ENCODE measurements around the gene PROM1.
A peak's percentile ranks its signal among the peaks of the same experiment; 100 is the strongest.

Gene PROM1

DNA sequence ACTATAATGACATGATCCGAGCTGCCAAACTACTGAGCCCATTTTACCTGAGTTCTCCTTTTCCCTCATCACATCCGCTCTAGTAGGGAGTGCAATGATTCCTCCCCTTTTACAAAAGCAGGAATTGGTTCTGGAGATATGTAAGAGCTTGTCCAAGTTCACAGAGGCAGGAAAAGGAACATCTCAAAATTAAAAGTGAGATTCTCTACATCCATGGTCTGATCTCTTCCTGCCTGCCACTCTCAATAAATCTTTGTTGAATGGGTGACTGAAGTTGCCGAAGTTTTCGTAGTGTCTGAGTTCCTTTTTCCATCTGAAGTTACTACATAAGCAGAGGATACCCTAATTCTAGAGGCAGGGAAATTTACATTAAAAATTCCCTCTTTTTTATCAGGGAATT, 145.2 kb downstream of the PROM1 start, which contains the start of gene FGFBP1:
FGFBP1 (minus strand) TSS at position 101 of the 400 bp plus-strand sequence. CDS start 2,108 bp downstream, outside the sequence.
- no peak for DNase-seq

DNA sequence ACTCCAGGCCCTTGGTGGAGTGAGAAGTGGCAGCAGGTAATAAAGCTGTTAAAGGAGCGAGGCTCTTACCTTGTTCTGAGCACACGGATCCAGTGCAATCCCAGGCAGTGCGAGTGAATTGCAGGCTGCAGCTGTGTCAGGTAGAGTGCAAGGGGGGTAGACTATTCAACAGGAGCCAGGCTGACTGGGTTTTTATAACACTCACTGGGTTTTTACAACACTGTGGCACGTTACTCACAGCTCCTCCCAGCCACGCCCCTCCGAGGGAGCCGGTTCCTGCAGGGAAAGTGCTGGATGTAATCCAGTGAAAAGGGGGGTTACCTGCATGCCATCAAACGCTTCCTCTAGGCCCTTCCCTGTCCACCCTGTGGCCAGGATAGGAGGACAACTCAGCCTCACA, 145.6 kb downstream of the PROM1 start:
- DNase-seq: no peak

DNA sequence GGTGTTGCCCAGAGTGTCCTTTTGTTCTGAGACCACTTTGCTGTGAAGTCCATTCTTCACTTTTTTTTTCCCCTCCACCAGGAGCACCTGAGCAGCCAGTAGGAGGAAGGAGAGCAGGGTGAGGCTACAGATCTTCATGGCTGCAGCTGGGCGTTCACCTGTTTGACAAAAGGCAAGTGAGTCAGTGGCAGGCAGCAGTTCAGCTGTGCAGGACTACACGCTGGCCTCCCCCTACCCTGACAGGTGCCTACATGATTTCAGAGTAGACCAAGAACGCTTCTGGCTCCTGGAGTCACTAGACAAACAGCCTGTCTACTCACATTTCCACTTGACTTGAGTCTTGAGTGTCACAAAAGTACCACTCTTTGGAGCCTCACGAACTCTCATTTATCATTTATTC, 147.3 kb downstream of the PROM1 start:
- DNase-seq: no peak

DNA sequence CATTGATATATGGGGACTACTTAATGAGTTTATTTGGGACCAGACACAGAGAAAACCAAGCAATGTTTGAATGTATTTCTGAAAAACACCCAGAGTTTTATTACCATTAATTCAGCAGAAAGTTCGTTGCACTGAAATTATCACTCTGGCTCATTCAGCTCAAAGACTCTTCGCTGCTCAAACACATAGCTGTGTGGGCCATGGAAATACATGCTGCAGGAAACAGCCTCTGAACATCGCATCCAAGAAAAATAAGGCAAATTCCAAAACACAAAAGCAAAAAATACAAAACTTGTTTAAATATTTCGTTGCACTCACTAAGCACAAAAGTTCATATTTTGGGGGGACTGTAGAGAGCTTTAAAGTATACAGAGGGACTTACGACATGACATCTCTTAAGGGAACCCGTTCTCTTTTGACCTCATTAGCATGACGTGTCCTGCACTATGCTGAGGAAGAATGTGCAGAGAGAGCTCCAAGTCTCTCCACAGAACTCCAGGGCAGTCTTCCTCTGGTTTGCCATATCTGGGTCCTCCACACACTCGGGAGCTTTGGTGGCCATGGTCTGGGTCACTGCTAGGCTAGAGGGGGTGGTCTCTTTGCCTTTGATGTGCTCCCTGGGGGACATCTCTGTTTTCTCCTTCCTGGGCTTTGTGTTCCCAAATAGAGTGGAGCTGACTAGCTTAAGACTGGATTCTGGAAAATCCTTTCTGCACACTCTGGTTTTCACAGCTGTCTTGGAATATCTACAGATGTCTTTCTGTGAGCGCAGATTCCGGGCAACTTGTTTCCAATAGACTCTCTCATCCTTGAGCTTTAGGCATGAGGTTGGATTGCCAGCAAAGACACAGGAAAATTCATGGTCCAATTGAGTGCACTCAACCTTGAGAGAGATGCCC, 148.1 kb downstream of the PROM1 start:
- DNase-seq: no peak

DNA sequence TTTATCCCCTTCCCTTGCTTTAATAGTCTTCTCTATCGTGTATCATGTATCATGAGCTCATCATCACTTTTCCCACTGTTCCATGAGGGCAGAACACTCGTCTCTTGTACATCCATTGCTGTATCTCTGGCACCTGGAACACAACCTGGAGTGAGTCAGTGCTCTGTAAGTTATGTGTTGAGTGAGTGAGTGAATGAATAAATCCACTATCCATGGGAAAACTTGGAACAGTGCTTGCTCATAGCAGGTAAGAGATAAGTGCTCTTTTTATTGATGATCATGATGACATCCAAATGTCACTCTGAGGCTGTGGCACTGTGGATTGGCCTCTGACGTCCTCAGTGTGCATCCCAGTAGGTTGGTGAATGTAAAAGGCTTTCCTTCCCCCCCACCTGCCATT, 149.6 kb downstream of the PROM1 start:
- no peak for DNase-seq

DNA sequence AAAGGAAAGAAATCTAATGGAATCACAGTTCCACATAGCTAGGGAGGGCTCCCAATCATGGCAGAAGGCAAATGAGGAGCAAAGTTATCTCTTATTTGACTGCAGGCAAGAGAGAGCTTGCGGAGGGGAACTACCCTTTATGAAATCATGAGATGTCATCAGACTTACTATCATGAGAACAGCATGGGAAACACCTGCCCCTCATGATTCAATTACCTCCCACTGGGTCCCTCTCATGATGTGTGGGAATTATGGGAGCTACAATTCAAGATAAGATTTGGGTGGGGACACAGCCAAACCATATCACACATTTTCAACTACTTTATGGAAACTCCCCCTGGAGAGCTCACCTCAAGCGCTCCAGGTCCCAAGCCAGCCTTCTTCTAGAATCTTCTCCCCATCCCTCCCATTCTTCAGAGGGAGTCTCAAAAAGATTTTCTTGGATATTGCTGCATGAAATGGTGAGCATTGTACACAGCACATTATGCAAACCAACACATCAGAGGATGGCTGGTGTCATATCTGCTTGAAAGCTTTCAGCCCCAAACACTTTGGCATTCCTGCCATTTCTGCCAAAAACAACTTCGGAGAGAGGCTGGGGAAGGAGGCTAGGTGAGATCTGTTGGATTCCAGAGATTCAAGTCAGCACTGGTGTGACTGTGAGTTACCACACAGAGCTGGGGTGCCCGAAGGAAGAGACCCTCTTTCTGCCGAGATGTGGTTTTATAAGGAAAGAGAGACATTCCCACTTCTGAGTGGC, 152.2 kb downstream of the PROM1 start:
- DNase-seq: no peak

DNA sequence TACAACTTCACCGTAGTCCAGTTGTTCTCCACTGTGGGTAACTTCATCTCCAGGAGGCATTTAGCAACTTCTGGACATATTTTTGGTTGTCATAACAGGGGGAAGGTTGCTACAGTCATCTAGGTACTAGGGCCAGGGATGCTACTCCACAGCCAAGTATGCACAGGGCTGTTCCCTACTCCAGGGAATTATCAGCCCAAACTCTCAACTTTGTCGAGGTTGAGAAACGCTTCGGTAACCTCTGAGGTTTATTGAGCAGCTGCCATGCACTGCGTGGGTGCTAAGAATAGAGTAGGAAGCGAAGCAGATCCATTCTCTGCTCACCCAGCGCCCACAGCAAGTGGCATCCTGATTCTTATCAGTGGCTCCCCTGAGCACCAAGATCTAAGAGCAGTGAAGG, 153.5 kb downstream of the PROM1 start:
- DNase-seq: no peak

DNA sequence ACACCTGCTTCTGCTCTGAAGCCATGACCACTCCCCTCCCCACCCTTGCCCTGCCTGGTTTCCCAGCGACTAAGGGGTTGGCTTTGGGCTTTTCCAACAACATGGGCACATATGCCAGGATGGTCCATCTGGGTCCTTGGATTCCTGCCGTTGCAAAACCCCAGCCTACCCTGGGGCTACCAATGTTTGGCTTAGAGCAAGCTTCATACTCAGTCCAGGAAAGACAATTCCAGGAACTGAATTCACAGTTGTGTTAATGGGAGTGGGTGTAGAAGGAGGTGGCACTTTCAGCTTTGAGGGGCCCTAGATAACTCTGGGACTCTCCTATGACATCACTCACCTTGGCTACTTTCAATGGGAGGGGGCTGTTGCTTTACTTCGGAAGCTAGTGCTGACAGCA, 154.3 kb downstream of the PROM1 start:
- DNase-seq: no peak

DNA sequence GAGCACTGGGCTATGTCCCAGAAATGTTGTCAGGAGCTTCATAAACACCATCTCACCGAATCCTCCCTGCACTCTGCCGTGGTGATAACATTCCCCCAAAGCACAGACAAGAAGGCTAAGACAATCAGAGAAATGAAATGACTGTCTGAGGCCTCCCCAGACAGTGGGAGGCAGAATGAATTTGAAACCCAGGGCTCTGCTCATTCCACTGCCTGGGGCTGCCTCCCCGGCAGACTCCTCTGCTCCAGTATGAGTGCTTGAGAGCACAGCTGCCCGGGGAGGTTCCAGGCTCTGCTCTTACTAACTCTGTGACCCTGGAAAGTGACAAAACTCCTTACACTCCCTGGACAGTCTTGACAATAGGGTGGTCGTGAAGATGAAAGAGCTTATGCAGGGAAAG, 154.9 kb downstream of the PROM1 start:
- DNase-seq: no peak

DNA sequence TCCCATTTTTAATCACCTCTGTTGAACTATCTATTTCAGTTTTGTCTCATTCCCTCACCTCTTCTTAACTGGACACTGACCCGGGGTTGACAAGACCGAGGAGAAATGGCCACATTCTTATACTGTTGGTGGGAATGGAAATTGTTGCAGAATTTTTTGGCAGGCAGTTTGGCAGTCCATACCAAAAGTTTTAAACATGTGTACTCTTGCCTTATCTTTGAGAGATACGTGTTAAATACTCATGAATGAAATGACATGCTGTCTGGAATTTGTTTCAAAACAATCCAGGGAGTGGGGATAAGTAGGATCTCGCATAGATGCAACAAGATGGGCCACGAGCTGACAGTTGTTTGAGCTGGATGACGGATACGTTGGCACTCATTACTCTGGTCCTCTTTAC, 157.3 kb downstream of the PROM1 start:
- no peak for DNase-seq

DNA sequence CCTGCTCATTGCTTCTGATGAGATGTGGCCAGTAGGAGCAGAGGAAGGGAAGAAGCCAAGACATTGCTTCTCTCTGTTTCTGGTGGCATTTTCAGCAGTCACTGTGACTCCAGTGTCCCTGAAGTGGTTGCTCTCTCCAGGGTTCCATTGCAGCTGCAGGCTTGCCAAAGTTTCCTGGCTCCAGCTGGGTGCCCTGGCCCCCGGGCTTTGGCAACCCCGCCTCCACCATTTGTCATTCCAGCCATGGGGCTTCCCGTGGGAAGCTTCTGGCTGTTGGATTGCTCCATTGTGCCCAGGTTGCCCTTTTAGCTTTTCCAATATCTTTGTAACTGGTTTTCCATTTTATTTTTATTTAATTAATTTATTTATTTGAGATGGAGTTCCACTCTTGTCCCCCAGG, 158.0 kb downstream of the PROM1 start:
- DNase-seq: no peak

DNA sequence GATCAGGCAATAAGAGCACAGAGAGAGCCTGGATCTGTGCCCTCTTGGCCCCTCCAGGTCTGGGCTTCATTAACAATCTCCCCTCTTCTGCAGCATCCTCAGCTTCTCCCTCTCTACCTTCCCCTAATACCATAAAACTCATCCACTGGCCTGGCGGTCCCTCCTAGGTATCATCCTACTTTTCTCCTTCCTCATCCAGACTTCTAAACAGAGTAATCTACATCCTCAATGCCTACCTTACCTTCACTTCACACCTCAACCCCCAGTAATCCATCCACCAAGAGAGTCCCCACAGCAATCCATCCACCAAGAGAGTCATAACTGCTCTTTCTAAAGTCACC, 162.3 kb downstream of the PROM1 start:
- DNase-seq: no peak

DNA sequence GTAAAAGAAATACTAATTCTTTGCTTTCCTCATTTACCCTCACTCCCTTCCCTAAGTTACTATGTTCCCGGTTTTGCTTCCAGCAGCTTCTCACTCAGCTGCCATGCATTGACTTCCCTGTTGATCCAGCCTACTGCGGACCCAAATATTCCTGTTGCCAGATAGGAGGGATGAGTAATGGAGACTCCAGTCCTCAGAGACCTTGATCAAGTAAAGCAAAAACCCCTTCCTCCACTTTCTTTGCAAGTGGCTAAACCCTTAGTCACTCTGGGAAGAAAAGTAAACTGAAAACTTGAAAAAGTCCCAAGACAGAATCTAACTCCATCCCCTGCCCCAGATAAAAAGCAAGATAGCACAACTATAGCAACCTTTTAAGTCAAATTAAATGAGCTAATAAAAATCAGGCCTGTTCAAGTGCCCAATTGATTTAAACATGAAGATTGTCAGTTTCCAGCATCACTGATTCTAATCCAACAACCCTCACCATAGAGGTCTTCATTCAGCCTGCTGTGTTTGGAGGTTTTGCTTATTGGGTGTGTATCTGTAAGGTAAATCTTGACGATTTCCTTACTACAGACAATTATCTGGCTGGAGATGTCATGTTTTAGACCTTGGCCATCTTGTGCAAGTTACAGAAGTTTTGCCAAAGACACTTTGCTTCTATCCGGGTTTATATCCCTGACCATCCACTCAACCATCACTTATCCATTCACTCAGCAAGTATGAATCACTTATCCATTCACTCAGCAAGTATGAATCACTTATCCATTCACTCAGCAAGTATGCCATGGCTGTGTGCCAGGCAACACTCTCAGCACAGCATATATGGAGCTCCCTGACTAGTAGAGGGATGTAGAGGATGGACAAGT, 162.9 kb downstream of the PROM1 start:
- DNase-seq: peak; percentile 98

DNA sequence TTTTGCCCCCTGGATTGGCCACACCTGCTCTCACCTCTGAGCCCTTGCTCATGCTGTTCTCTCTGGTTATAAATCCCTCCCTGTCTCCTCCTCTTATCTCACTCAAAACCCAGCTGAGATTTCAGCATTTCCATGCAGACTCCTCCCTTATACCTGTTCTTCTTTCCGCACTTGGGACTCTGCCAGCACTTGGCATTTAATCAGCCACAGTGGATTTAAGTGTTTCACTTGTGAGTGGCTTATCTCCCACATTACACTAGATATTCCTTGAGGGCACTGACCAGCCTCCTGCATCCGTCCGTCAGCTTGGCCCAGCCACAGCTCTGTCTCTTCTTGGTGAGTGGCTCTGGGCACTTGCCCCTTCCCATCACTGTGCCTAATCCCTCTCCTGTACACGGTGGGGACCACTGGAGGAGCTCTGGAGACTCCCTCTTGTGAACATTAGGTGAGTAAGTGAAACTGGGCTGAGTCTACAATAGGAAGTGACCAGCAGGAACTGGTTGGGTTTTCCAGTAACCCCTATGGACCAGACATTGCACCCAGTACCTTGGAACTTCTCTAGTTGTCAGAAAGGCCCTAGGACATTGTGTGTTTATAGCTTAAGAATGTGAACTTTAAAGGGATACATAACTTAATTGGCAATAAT, 165.2 kb downstream of the PROM1 start:
- no peak for DNase-seq

Data from fibroblast of skin of abdomen (primary cell).